IMR-90 (cell line): ENCODE data around the gene COL28A1.

ENCODE experiments used
- BHLHE40 ChIP-seq: fragments of 150-350 bp; IDR thresholded peaks from 2 replicates; pipeline ENCODE4 v1.6.1; 2016; ENCODE audit warnings: mild to moderate bottlenecking, low read depth, low read length
- CEBPB ChIP-seq: IDR thresholded peaks from 2 replicates; pipeline ENCODE4 v1.6.1; 2012; ENCODE audit warnings: low read depth, low read length, improper control_type of control experiment
- CTCF ChIP-seq: conservative IDR thresholded peaks from 2 replicates; pipeline ENCODE4 v1.5.1; 2012; ENCODE audit warnings: mild to moderate bottlenecking, low read depth, low read length, improper control_type of control experiment
- FOS ChIP-seq: fragments of 150-350 bp; IDR thresholded peaks from 2 replicates; pipeline ENCODE4 v1.6.1; 2016; ENCODE audit warnings: low read depth, low read length
- MAFK ChIP-seq: IDR thresholded peaks from 2 replicates; pipeline ENCODE4 v1.6.1; 2012; ENCODE audit warnings: low read depth, low read length, improper control_type of control experiment
- MAZ ChIP-seq: IDR thresholded peaks from 2 replicates; pipeline ENCODE4 v1.6.1; 2012; ENCODE audit warnings: low read depth, mild to moderate bottlenecking, low read length, improper control_type of control experiment, moderate library complexity, borderline replicate concordance
- NFE2L2 ChIP-seq: fragments of 150-350 bp; IDR thresholded peaks from 2 replicates; pipeline ENCODE4 v1.6.1; 2016; ENCODE audit warnings: low read depth, mild to moderate bottlenecking, low read length
- POLR2A ChIP-seq: IDR thresholded peaks from 2 replicates; pipeline ENCODE4 v1.6.1; 2012; ENCODE audit warnings: mild to moderate bottlenecking, low read depth, low read length
- RAD21 ChIP-seq: IDR thresholded peaks from 2 replicates; pipeline ENCODE4 v1.6.1; 2012; ENCODE audit warnings: low read length, improper control_type of control experiment
- RCOR1 ChIP-seq: IDR thresholded peaks from 2 replicates; pipeline ENCODE4 v1.6.1; 2012; ENCODE audit warnings: mild to moderate bottlenecking, low read length, improper control_type of control experiment; ENCODE audit not compliant: insufficient replicate concordance
- RFX5 ChIP-seq: IDR thresholded peaks from 2 replicates; pipeline ENCODE4 v1.8.0; 2012; ENCODE audit warnings: low read depth, mild to moderate bottlenecking, low read length, moderate library complexity
- SMC3 ChIP-seq: fragments of 150-350 bp; IDR thresholded peaks from 2 replicates; pipeline ENCODE4 v1.6.1; 2016; ENCODE audit warnings: low read depth, mild to moderate bottlenecking, antibody characterized with exemption, low read length, moderate library complexity
- TF ChIP-seq, protein P1 (sequence below): fragments of 150-350 bp; IDR thresholded peaks from 2 replicates; pipeline ENCODE4 v1.6.1; 2016; ENCODE audit warnings: low read depth, mild to moderate bottlenecking, low read length, moderate library complexity, borderline replicate concordance

- TF ChIP-seq CTCF, result no peak
- no peak for TF ChIP-seq POLR2A
- no peak for TF ChIP-seq MAFK
- no peak for TF ChIP-seq RCOR1
- no peak for TF ChIP-seq RAD21
- no peak for TF ChIP-seq MAZ
- TF ChIP-seq FOS, result no peak
- TF ChIP-seq CEBPB, result no peak
- no peak for TF ChIP-seq BHLHE40
- no peak for TF ChIP-seq RFX5
- no peak for TF ChIP-seq NFE2L2
- TF ChIP-seq SMC3, result no peak
- TF ChIP-seq, protein P1, sequence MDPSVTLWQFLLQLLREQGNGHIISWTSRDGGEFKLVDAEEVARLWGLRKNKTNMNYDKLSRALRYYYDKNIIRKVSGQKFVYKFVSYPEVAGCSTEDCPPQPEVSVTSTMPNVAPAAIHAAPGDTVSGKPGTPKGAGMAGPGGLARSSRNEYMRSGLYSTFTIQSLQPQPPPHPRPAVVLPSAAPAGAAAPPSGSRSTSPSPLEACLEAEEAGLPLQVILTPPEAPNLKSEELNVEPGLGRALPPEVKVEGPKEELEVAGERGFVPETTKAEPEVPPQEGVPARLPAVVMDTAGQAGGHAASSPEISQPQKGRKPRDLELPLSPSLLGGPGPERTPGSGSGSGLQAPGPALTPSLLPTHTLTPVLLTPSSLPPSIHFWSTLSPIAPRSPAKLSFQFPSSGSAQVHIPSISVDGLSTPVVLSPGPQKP, result no peak
Measured at GRCh38 chr7:7573701-7574100, 38.0 kb upstream of the COL28A1 start.
